ENCODE results near the gene TMEM39A.
A peak's percentile ranks its signal among the peaks of the same experiment; 100 is the strongest.

TMEM39A gene

GRCh38 chr3:119400466-119400865, 62.9 kb downstream of the TMEM39A start:
- no peak for DNase-seq (ENCODE audit: low spot score)
- TF ChIP-seq CTCF (conservative IDR thresholded peaks at IDR 0.05; ENCODE audit: low read depth): no peak
- H3K27ac ChIP-seq: no peak overlapping the region
- ChIA-PET CTCF (no interaction called here), POLR2A (ENCODE audit: low non-redundant PET) (no interaction called here)

DNA sequence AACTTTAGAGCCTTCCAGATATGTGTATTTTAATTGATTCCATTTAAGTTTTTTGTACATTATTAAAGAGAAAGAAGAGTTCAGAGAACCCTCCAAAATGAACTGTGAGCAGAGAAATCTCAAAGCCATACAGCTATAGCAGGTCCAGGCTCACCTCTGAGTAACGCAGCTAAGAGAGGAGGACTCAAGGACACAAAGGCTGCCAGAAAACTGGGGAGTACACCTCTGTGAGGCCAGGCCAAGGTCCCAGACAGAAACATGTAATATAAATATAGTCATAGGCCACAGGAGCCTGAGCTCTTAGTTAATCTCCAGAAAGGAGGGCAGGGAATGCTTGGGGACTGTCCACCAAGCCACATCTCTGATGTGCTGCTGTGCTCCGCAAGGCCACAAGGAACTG, 66.5 kb downstream of the TMEM39A start:
- no peak for TF ChIP-seq CTCF (conservative IDR thresholded peaks at IDR 0.05; ENCODE audit: low read depth)
- POLR2A ChIA-PET (ENCODE audit: low non-redundant PET): no interaction called here
- CTCF ChIA-PET: no interaction called here
- no peak overlapping the region for H3K27ac ChIP-seq
- no peak for DNase-seq (ENCODE audit: low spot score)

DNA sequence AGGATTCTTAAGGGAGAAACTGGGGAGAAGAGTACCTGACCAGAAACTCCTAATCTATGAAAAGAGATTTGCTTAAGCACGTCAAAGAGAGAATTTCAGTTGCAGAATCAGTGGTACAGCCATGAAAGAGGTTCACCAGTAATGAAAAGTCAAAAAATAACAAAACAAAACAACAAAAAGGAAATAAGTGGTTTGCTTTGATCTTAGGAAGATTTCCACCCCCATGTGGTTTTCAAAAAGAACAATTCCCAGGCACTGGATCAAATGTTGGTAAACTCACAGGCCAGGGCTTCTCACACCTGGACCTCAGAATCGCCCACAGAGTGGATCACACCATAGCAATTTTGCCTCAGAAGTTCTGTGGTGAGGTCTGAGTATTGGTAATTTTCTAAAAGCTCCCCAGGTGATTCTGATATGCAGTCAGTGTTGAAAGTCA, 67.5 kb downstream of the TMEM39A start:
- CTCF ChIA-PET: no interaction called here
- no peak overlapping the region for H3K27ac ChIP-seq
- POLR2A ChIA-PET (ENCODE audit: low non-redundant PET): no interaction called here
- TF ChIP-seq CTCF (conservative IDR thresholded peaks at IDR 0.05; ENCODE audit: low read depth): no peak
- DNase-seq (ENCODE audit: low spot score): no peak

GRCh38 chr3:119388577-119388976, 74.8 kb downstream of the TMEM39A start:
- TF ChIP-seq CTCF (conservative IDR thresholded peaks at IDR 0.05; ENCODE audit: low read depth): no peak
- H3K27ac ChIP-seq: no peak overlapping the region
- ChIA-PET CTCF (interaction anchor here (0.6 to 1.5 kb wide), 10 partner anchors 10 to 505 kb away, joined by 3 to 11 read pairs (median 4); no protein-coding TSS in a partner anchor), POLR2A (ENCODE audit: low non-redundant PET) (no interaction called here)
- peak; percentile 10 for DNase-seq (ENCODE audit: low spot score)

DNA sequence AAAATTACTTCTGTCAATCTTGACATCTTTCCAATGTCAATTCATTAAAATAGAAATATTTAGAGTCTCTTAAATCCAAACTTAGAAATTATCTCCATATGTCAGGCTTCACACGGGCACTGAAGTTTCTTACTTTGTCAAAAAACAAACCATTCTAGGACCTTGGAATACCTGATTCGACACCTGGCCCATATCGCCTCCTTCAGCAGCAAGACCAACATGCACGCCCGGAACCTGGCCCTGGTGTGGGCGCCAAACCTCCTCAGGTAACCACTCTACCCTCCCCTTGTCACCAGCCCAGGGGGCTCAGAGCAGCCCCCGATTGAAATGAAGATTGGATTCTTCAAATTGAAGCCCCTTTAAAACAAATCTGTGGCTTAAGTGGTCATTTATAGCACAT, 81.3 kb downstream of the TMEM39A start:
- no peak overlapping the region for H3K27ac ChIP-seq
- TF ChIP-seq CTCF (conservative IDR thresholded peaks at IDR 0.05; ENCODE audit: low read depth): no peak
- DNase-seq (ENCODE audit: low spot score): no peak
- ChIA-PET POLR2A (ENCODE audit: low non-redundant PET) (no interaction called here), CTCF (no interaction called here)

- no peak overlapping the region for H3K27ac ChIP-seq
- ChIA-PET POLR2A (ENCODE audit: low non-redundant PET) (no interaction called here), CTCF (interaction anchor here (0.7 kb wide), 1 partner anchor 281 kb away, joined by 3 read pairs; no protein-coding TSS in a partner anchor)
- TF ChIP-seq CTCF (conservative IDR thresholded peaks at IDR 0.05; ENCODE audit: low read depth): no peak
- DNase-seq (ENCODE audit: low spot score): no peak
Measured at GRCh38 chr3:119380697-119381096, 82.7 kb downstream of the TMEM39A start.
